PFSK-1 (cell line): ENCODE results near the gene THNSL1.

Experiments
- POLR2AphosphoS5 ChIP-seq: IDR thresholded peaks from 2 replicates; pipeline ENCODE4 v1.6.1; 2012; ENCODE audit warnings: low read depth, mild to moderate bottlenecking, control low read depth, low read length, moderate library complexity
- SIN3A ChIP-seq: IDR thresholded peaks from 2 replicates; pipeline ENCODE4 v1.6.1; 2012; ENCODE audit warnings: mild to moderate bottlenecking, low read length, moderate library complexity, borderline replicate concordance; ENCODE audit not compliant: insufficient read depth
- TAF1 ChIP-seq: IDR thresholded peaks from 2 replicates; pipeline ENCODE4 v1.6.1; 2012; ENCODE audit warnings: low read length, control low read depth, borderline replicate concordance; ENCODE audit not compliant: insufficient read depth

DNA sequence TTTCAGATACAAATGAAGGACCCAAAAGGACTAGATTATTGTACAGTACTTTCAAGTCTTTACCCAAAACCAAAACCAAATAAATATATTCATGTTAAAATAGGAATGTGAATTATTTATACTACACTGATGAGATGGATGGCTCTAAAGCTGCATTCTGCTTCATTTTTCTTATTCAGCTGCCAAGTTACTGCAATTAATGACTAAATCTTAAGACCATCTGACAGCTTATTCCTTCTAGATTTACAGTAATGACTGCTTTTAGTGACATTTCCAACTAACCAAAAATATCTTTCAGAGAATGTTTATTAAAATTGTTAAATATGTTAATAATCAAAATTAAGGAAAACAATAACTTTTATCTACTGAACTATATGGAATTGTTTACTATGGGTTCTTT is 21.3 kb upstream of the THNSL1 start:
- no peak for TF ChIP-seq TAF1
- no peak for TF ChIP-seq SIN3A
- TF ChIP-seq POLR2AphosphoS5, result no peak
